Fibroblast of skin of back (primary cell): ENCODE data around the gene HNRNPR.
A peak's percentile ranks its signal among the peaks of the same experiment; 100 is the strongest.
"Not testable (repeated sequence)": the region's sequence is repeated elsewhere in the genome, so short reads cannot be mapped to it uniquely, and the experiment has no call there.

Experiments
- DNase-seq: peaks from one replicate; pipeline ENCODE4 v3.0.0-alpha.2; 2013

HNRNPR gene

DNA sequence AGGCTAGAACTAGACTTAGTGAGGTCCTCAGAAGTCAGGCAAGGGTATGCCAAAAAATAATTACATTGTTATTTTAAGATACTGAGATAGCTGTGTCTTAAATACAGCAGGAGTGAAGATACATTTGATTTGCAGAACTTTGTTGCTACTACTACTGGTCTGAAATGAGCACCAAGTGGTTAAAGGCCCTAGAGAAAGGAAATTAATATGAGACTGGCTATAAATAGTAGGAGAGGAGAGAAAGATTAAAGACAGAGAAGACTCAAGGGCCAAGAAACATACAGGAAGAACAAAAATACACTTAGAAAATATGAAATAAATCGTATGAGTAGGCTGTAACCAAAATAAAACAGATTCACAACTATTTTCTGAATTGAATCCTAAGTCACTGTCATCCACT, 21.3 kb downstream of the HNRNPR start:
- no peak for DNase-seq

DNA sequence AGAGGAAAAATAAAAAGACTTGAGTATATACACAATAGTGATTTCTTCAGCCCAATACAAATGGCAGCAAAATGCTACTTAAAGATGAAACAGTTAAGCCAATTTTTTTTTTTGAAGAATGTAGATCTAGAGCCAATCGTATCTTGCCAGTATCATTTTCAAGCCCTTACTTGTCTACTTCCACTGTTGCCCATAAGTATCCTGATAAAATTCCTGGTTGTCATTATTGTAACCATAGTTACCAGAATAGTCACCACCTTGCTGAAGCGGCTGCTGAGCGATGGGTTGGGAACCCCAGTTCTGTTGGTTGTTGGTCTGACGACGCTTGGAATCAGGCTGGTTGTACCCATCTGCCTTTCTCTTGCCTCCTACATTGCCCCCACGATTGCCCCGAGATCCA, 33.8 kb downstream of the HNRNPR start:
- not testable (repeated sequence) for DNase-seq

DNA sequence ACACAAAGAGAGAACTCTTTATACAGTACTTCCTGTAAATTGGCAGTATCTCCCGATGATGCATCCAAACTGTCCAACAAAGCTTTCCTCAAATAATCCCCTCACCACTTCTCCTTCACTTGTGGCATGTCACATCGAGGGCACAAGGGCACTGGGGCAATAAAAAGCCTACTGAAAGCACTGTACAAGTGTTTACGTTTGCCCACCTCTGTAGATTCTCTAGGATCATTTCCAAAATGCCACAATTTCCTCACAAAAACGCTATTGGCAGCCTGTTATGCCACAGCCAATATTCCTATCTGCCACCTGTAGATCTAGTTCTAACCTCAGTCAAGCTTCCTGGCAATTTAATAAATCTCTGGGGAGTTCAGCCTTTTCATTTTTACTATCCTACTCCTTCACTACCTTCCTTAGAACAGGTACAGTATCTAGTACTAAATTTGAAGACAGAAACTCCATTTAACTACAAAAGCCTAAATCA, 39.9 kb downstream of the HNRNPR start:
- DNase-seq: no peak

DNA sequence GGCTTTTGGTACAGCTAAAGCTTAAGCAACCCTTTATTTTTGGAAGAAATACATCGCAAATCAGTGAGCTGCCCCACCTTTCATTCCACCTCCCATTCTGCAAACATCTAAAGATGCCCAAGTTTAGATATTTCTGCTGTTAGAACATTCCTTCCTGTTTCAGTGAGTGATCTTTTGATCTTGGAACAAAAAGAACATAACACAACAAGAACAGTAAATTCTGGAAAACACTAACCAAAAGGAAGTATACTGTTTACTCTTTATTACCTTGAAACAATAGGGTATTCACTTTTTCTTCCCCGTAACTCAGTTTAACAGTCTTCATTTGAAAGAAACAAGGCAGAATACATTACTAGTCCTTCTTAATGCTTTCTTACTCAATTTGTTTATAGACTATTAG, 40.6 kb downstream of the HNRNPR start:
- DNase-seq: no peak

DNA sequence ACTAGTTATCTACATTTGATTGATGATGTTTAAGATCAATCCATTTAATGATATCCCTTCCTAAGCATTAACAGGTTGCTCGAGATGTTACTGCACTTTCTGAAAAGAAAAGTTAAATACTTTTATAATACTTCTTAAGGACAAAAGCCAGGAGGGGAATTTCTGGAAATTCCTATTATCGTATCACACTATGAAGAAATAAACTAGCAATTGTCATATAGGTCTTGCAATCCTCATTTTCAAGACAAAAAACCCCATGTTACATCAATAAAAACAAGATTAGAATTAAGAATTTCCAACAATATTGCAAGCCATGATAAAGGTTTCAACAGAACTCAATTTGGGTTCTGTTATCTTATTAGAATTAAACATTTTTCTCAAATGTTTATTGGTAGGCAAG, 47.2 kb downstream of the HNRNPR start:
- no peak for DNase-seq

DNA sequence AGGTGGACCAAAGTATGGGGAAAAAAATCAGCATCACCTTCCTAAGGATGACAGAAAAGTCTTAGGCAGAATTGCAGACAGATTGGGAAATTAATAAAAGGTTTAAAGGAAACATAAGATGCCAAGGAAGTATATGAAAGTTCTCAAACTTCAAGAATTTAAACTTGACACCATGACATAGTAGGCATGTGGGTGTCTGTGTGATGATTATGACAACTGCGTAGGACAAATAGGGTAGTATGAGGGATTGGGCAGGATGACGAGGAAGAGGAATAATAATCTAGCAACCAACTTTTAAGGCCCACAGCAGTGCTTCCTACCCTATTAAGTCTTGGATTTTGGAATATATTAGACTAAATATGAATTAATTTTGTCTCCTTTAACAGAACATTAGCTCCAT, 52.4 kb downstream of the HNRNPR start:
- no peak for DNase-seq

DNA sequence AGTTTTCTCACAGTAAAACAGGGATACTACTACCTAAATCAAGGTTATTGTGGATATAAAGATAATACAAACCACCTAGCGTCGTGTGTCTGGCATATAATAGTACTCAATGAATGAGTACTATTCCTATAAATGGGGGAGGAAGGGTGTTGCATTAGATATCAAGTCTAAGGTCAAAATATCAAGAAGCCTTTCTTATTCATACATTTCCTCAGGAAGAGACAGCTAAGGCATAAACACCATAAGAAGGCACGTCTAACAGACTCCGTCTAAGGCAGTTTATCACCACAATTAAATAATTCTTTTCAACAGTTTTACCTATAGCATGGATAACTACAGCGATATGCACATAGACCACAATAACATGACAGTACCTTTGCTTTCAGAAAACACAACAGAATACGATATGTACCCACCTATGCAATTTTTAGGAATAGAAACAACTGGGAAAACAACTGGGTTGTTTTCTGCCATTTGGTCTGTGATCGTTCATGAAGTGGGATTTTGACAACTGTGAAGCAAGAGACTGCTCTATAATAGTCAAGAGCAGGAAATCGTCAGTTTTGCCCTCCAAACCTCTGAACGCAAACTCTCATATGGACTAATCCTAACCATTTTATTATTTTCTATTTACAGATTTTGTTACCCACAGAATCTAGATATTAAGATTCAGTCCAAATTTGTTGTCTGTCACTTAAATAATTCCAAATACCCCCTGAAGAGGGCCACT, 53.1 kb downstream of the HNRNPR start:
- DNase-seq: no peak

DNA sequence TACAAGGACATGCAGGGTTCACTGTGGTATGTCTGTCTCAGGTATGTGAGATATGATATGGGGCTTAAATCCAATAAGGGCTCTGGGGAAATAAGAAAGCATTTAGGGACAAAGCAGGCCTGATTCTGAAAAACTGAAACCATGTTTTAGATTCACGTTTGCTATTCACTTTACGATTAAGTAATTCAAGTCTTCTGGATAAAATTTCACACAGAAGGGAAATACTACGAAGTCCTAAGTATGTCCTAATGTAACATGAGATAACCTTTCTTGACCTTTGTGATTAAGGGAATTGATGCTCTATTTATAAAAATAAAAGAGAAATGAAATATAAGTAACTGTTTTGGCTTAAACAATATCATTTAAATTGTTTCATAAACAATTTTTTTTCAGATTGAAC, 55.4 kb downstream of the HNRNPR start:
- DNase-seq: no peak

DNA sequence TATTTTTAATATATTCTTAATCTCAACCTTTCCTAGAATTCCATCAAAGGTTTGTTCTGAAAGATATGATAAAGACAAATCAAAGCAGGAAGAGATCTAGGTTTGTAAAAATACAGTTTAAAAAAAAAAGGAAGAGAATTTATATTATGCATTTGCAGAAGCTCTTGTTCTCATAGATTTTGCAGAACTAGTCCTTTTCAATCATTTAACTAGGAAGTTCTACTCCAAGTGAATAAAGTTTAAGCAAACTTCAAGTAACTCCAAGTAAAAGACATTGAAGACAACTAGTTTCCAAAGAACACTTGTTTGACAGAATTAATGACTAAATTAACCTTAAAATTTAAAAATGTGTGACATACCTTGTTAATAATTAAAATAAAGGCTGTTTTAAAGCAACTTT, 55.9 kb downstream of the HNRNPR start:
- DNase-seq: no peak

DNA sequence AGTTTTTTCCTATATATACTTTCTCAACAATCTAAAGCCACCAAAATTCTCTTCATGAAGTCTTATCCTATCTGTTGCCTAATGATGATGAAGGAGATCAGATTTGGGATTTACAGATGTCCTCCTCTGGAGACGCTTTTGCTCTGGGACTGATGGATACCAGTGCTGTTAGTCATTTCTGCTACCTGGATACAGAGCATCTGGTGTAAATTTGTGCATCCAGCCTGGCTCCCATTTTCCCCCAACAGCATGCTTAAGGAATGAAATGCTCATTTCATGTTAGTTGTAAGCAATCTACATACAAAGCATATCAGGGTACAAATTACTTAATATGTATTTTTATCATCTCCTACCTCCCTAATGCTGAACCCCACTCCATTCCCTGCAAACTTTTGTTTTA, 57.7 kb downstream of the HNRNPR start:
- DNase-seq: no peak

DNA sequence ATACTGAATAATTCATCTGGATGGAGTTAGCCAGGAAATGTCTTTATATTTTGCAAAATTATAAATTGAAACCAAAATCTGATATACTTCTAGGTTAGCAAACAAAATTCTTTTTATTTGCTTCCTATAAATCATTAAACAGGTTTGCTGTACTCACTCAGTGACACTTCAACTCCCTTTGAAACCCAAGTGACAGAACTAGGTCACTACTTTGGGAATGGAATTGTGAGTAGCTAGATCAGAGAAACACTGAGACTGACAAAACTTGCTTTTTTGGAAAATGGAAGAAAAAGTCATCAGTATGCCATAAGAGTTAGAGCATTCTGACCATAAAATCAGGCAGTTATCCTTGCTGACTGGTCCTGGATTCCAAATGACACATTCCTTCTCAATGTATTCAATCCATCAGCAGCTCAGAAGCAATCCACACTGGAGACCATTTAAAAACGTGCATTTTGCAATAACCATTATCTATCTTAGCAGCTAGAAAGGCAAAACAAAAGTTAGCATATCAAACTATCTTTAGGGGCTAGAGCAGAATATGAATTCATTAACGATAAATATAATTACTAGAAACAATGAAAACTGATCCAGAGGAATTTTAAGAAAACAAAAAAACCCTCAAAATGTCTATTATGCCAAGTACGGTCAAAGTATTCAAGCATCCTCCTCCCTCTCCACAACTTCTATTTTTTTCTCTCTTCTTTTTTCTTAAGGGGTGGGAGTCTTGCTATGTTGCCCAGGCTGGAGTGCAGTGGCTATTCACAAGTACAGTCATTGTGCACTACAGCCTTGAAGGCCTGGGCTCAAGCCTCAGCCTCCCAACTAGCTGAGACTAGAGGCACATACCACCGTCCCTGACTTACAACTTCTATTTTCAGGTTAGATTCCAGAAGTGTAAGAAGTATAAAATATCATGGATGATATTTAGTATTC, 60.1 kb downstream of the HNRNPR start:
- peak; percentile 75 for DNase-seq

DNA sequence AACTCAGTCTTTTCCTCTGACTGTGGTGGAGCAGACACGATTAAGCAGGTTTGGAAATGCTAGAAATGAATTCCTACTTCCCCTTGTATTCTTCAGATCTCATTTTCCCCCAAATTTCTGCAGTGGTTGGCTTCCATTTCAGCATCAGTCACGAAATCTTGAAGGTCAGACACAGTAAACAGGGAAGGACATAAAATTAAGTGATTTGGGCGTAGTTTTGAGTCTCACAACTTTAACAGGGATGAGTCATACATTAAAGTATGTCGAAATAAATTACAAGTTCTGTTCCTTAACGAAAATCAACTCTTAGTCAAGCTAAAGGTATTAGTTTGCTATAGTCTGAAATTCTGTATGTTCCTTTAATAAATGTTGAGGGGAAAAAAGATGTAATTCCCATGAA, 61.1 kb downstream of the HNRNPR start:
- peak; percentile 60 for DNase-seq

DNA sequence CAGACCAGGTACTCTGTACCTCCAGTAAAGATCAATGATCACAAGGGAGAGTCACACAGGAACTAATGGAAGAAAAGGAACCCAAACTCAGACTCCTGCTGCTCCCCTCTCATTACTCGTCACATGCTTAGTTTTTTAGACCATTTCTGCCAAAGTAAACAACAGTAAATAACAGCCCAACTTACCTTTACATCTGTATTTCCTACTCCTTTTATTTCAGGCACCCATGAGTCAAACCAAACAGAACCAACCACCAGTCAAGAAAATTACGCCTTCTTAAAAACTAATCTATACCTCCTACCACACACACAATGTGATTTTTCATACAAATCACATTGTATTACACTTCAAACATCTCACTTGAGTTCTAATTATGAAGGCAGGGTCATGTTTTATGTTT, 65.4 kb downstream of the HNRNPR start:
- no peak for DNase-seq

DNA sequence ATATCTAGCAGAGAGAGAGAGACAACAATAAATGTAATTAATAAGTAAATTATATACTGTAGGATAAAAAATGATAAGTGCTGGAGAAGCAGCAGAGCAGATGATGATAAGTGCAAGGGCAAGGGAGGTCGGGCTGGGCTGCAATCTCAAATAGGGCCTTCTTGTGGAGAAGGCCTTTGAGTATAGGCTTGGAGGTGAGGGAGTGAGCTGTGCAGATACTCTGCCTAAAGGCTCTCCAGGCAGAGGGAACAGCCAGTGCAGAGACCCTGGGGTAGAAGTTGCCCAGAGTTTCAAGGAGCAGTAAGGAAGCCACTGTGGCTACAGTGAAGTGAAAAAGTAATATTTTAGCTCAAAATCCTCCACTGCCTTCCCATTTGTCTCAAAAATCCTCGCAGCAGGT, 67.6 kb downstream of the HNRNPR start:
- no peak for DNase-seq

DNA sequence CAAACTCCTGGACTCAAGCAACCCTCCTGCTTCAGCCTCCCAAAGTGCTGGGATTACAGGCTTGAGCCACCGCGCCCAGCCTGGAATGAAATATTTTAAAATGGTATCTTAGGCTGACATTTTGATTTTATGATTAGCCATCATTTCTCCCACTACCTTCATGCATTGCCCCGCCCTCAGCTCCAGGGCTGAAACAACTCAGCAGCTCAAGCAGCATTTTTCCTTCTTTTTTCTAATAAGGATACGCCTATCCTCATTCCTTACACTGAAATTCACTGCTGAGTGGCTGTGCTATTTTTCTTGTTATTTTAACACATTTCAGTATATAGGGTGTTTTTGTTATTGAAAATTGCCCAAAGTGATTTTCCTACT, 70.0 kb downstream of the HNRNPR start:
- no peak for DNase-seq

DNA sequence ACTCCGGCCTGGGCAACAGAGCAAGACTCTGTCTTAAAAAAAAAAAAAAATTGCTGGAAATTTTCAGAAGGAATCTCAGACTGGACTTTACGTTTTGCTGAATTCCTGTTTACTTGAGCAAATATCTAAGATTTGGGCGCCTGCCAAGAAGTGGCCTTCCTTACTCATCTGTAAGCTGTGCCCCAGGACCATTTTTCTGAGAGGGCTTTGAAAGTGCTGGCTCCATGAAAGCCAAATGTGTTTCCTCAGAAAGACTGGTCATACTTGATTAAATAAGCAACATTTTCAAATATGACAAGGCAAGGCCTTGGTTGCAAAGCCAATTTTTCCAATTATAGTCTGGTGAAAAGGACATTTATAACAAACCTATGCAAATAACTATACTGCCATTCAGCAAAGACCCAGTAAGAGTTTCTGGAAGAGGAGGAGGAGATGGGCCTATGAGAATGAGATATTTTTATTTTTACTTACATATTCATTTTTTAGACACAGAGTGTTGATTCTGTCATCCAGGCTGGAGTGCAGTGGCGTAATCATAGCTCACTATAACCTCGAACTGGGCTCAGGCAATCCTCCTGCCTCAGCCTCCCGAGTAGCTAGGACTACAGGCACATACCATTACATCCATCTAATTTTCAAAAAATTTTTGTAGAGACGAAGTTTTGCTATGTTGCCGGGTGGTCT, 70.5 kb downstream of the HNRNPR start:
- DNase-seq: peak; percentile 86

DNA sequence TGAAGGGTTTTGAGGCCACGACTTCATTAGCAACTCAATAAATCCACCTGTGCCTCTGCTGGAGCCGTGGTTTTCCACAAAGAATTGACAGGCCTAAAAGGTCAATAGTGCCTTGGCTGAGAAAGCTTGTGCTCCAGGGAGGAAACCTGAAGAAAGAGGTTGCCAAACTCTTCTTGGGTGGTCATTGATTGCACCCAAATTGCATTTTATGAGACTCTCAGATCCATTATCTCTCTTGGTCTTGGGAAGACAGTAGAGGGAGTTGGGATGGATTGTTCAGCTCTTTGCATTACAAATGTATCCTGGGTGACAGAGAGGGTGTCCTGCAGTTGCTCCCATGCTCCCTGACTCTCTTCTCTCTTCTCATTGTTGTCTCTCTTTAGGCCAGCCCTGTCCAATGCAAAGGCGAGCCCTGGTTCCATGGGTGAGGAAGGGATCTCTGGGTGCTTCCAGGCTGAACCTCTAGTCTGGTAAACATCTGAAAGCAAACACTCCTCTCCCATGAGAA, 80.7 kb downstream of the HNRNPR start:
- no peak for DNase-seq

DNA sequence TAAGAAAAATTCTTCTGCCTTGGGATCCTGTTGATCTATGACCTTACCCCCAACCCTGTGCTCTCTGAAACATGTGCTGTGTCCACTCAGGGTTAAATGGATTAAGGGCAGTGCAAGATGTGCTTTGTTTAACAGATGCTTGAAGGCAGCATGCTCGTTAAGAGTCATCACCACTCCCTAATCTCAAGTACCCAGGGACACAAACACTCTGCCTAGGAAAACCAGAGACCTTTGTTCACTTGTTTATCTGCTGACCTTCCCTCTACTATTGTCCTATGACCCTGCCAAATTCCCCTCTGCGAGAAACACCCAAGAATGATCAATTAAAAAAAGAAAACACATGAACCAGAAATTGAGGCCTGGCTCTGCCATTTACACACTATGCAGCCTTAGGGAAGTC, 86.0 kb downstream of the HNRNPR start:
- not testable (repeated sequence) for DNase-seq

DNA sequence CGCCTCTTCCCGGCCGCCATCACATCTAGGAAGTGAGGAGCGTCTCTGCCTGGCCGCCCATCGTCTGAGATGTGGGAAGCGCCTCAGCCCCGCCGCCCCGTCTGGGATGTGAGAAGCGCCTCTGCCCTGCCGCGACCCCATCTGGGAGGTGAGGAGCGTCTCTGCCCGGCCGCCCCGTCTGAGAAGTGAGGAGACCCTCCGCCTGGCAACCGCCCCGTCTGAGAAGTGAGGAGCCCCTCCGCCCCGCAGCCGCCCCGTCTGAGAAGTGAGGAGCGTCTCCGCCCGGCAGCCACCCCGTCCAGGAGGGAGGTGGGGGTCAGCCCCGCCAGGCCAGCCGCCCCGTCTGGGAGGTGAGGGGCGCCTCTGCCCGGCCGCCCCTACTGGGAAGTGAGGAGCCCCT, 86.7 kb downstream of the HNRNPR start:
- DNase-seq: not testable (repeated sequence)
